Tibial nerve (tissue), 4 donors: Measurements from ENCODE around the gene SRRM5.

ENCODE experiments used
- CTCF ChIP-seq, 5 experiments: fragments of 200-600 bp in 3 of 5; fragments of 450-650 bp in 2 of 5; sonication (generic) in 3 of 5; IDR thresholded peaks; one replicate each; pipeline ENCODE4 v1.5.1; 2016 to 2019; ENCODE audit warnings: antibody characterized with exemption in 5 of 5, mild to moderate bottlenecking in 3 of 5, moderate library complexity in 2 of 5
- EP300 ChIP-seq, 2 donors: sonication (generic); formaldehyde crosslinking; IDR thresholded peaks; one replicate each; pipeline ENCODE4 v1.6.1; 2017; ENCODE audit warnings: antibody characterized with exemption in 2 of 2, mild to moderate bottlenecking in 1 of 2
- POLR2A ChIP-seq, 2 donors: fragments of 450-650 bp; IDR thresholded peaks; one replicate each; pipeline ENCODE4 v1.6.1; 2017; ENCODE audit warnings: antibody characterized with exemption in 2 of 2, mild to moderate bottlenecking in 2 of 2, moderate library complexity in 2 of 2

DNA sequence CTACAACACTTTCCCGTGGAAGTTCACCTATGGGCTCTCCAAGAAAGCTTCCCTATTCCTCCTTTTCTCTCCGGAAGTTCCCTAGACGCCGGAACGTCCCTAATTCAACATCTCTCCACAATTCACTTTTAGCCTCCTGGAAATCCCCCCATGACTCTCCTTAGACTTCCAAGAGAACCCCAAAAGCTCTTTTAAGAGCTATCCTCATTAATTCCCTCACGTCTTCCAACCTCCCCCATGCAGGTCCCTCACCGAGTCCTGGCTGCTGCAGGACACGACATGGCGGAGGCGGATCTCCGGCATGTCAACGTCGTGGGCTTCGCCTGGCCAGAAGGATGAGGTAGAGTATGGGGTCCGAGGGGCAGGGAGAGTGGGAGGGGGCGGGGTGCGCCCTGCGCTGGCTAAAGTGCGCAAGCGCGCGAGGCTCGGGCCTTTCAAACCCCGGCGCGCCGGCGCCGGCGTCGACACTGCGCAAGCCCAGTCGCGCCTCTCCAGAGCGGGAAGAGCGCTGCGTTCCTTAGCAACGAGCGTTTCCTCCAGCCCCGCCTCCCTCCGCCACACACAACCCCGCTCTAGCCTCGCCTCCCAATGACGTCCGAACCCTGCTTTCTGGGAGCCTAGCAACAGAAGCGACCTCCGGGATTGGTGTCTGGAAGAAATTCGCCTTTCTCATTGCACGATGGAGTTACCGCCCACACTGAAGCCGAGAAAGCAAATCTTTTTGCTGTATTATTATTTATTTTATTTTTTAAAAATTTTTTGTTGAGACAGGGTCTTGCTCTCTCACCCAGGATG lies 36.5 kb upstream of the SRRM5 start, which contains the start of the genes PINLYP and XRCC1:
- TF ChIP-seq CTCF (IDR thresholded peaks at IDR 0.05) (peak in 1 of 5 experiments; percentile 23), POLR2A (IDR thresholded peaks at IDR 0.05) (peak in 1 of 2 donors; percentile 56), EP300 (IDR thresholded peaks at IDR 0.05) (peak; percentile 83 to 99)
